Bone marrow (tissue), 2 donors: ENCODE data around the gene ZFP36L1.

ENCODE experiments used
- DNase-seq, 2 donors: peaks; one replicate each; lab custom pipeline; 2025; lab: John Stamatoyannopoulos, UW

Gene ZFP36L1

GRCh38 chr14:68816183-68816942, 23.5 kb upstream of the ZFP36L1 start:
- DNase-seq, result peak; percentile 77 to 87

- DNase-seq, result no peak
Observed at GRCh38 chr14:68815298-68816182, 22.7 kb upstream of the ZFP36L1 start.

GRCh38 chr14:68814539-68815297, 21.9 kb upstream of the ZFP36L1 start:
- DNase-seq, result peak in 1 of 2 donors; percentile 44

- DNase-seq, result no peak
Observed at GRCh38 chr14:68814238-68814538, 21.3 kb upstream of the ZFP36L1 start.

GRCh38 chr14:68813318-68813838, 20.5 kb upstream of the ZFP36L1 start:
- no peak for DNase-seq

- no peak for DNase-seq
Observed at GRCh38 chr14:68811171-68811570, 18.3 kb upstream of the ZFP36L1 start.

GRCh38 chr14:68810173-68811153, 17.6 kb upstream of the ZFP36L1 start:
- no peak for DNase-seq

- DNase-seq, result no peak
Observed at GRCh38 chr14:68809524-68809923, 16.7 kb upstream of the ZFP36L1 start.

- no peak for DNase-seq
Observed at GRCh38 chr14:68808696-68809480, 16.0 kb upstream of the ZFP36L1 start.

- no peak for DNase-seq
Observed at GRCh38 chr14:68807987-68808386, 15.1 kb upstream of the ZFP36L1 start.

GRCh38 chr14:68807148-68807600, 14.3 kb upstream of the ZFP36L1 start:
- DNase-seq, result peak in 1 of 2 donors; percentile 90

- peak in 1 of 2 donors; percentile 51 for DNase-seq
Observed at GRCh38 chr14:68806526-68807147, 13.8 kb upstream of the ZFP36L1 start.

- DNase-seq, result no peak
Observed at GRCh38 chr14:68805414-68805813, 12.5 kb upstream of the ZFP36L1 start.

GRCh38 chr14:68801631-68802030, 8.8 kb upstream of the ZFP36L1 start:
- no peak for DNase-seq

GRCh38 chr14:68800953-68801352, 8.1 kb upstream of the ZFP36L1 start:
- DNase-seq, result no peak

- DNase-seq, result no peak
Observed at GRCh38 chr14:68800390-68800789, 7.5 kb upstream of the ZFP36L1 start.

GRCh38 chr14:68798621-68799020, 5.8 kb upstream of the ZFP36L1 start:
- no peak for DNase-seq

GRCh38 chr14:68797121-68797670, 4.3 kb upstream of the ZFP36L1 start:
- DNase-seq, result no peak

- no peak for DNase-seq
Observed at GRCh38 chr14:68796418-68797101, 3.7 kb upstream of the ZFP36L1 start.
